GM21447 (cell line): ENCODE measurements around the gene PTK6.

ENCODE experiments used
- ATAC-seq: cut with Tn5 transposase; IDR thresholded peaks from one replicate; pipeline ENCODE4 v1.9.1; 2021; ENCODE audit not compliant: unreplicated experiment

PTK6 gene

DNA sequence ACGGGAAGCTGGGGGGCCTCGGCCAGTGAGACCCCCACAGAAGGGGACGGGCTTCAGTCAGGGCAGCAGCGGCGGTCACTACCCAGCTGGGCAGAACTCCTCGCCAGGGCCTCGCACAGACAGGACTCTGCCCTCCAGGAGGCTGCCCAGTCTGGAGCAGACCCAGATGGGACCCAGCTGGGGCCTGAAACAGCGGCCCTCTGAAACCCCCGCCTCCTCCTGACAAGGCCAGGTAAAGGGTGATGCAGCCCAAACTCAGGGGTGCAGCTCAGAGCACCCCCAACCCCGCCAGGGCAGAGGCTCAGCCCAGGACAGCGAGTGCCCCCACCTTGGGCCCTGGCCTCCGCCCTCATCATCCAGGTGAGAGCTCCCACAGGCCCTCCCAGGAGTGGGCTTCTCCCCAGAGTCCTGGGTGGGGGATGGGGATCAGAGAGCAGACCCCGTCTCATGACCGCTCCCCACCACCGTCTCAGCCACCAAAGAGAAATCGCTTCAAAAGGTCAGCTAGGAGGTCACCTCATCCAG lies 40.5 kb downstream of the PTK6 start:
- no peak for ATAC-seq

DNA sequence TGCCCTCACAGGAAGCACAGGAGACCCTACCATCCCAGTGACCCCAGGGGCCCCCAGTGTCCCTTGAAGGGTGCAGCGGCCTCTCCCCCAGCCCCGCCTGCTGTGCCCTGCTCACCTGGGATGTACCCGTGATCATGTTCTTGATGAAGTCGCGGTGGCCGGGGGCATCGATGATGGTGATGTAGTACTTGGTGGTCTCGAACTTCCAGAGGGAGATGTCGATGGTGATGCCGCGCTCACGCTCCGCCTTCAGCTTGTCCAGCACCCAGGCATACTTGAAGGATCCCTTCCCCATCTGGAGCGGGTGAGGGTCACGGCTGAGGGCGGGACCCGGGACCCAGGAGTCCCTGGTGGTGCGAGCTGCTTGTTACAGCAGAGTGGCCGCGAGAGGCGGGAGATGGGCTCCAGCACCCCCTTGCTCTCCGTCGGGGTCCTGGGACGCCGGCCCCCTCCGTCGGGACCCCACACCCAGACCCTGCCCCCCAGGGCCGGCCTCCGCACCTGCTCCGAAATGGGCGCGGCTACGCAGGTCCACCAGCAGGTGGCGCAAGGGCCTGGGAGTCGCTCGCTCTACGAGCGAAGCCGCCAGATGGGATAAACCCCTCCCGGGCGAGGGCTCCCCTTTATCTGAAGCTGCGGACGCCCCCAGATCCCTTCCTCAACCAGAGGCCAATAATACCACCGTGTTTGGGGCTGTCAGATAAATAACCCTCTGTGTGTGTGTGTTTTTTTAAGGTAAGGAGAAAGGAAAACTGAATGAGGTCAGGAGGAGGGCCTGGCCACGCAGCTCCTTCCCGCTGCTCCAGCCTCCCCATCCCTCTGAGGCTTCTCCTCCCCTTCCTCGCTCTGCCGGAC lies 41.2 kb downstream of the PTK6 start:
- no peak for ATAC-seq

DNA sequence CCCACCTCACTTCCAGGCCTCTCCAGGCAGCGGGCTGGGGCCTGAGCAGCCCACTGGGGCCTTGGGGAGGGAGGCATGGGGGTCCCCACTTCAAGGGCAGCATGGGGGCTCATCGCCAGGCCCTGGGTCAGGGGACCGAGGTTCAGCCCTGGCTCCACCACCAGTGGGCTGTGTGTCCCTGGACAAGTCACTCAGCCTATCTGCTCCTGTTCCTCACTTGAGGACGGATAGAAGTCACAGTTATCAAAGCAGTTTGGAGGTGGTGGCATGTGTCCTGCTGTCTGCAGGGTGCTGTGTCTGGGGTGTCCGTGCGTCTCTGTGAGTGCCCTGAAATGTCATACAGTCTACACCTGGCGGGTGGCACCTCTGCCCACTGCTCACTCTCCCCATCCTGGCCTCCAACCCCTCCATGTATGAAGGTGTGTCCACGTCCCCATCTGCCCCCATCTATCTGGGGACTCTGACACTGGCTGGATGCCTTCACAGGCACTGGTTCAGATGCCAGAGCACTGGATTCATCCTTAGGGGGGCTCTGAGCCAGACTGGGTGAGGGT lies 41.9 kb downstream of the PTK6 start:
- no peak for ATAC-seq

DNA sequence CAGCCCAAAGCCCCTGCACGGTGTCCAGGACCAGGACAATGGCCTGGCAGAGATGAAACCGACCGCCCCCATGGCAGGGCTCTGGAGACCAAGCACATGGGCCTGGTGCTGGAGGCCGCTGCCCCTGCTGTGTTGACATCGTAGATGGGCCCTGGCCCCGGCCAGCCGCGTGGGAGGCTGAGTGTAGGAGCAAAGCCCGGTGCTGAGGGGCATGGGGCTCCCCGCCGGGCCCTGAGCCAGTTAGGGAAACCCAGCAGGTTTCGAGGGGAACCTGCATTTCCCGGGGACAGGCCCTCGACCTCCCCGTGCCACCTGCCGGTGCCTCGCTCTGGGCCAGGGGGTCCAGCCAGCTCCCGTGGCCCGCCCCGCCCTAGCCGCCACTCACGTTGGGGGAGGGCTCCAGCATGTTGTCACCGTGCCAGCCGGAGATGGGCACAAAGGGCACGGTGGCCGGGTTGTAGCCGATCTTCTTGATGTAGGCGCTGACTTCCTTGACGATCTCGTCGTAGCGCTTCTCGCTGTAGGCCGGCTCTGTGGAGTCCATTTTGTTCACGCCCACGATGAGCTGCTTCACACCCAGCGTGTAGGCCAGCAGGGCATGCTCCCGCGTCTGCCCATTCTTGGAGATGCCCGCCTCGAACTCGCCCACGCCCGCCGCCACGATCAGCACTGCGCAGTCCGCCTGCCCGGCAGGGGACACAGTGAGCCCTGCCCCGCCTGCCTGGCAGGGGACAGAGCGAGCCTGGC lies 42.6 kb downstream of the PTK6 start:
- no peak for ATAC-seq

DNA sequence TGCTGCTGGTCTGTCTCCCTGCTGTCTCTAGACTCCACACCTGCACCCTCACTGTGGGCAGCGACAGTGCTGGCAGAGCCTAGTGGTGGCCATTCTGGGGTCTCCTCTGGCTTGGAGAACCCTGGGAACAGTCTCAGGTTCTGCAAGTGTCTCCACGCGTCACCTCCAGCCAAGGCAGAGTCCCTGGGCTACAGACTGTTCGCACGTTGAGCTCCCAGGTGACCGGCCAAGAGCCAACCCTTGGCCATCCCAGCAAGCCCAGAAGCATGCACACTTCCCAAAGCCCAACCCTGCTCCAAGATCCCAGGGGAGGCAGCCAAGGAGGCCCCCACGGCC lies 43.1 kb downstream of the PTK6 start:
- no peak for ATAC-seq

DNA sequence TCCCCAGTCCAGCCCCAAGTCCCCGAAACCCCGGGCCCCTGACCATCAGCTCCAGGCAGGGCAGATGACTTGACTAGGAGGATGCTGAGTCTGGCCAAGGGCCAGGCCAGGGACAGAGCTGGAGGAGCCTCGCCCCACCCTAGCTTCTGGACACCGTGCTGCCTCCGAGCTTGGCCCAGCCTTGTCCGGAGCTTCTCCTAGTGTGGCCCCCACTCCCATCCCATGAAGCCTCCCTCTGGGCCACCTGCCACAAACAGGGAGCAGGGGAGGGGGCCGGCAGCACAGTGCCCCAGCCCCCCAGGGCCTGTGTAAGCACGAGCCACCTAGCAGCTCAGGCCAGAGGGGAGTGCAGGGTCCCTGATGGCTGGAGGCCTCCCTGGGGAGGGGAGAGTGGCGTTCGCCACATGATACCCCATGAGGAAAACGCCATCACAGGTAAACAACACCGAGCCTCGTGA lies 43.6 kb downstream of the PTK6 start:
- no peak for ATAC-seq

DNA sequence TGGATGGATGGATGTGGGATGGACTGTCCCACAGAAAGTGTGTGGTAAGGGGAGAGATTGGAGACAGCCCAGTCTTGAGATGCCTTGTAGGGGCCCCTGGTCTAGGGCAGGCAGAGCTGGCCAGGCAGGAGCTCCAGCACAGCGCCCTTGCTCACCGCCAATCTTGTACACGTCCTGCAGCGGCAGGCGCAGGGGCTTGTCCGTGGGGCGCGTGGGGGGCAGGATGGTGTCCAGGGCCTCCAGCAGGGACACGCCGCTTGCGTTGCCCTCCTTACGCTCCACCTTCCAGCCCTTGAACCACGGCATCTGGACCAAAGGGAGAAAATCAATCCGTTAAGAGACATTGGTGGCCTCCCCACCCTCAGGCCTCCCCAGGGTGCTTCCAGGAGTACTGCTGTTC lies 44.2 kb downstream of the PTK6 start:
- ATAC-seq = no peak

DNA sequence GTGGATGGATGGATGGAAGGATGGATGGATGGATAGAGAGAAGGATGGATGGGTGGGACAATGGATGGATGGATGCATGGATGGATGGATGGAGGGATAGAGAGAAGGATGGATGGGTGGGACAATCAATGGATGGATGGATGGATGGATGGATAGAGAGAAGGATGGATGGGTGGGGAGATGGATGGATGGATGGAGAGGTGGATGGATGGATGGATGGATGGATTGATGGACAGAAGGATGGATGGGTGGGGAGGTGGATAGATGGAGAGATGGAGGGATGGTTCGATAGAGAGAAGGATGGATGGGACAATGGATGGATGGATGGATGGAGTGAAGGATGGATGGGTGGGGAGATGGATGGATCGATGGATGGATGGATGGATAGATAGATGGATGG lies 44.7 kb downstream of the PTK6 start:
- ATAC-seq = no peak

DNA sequence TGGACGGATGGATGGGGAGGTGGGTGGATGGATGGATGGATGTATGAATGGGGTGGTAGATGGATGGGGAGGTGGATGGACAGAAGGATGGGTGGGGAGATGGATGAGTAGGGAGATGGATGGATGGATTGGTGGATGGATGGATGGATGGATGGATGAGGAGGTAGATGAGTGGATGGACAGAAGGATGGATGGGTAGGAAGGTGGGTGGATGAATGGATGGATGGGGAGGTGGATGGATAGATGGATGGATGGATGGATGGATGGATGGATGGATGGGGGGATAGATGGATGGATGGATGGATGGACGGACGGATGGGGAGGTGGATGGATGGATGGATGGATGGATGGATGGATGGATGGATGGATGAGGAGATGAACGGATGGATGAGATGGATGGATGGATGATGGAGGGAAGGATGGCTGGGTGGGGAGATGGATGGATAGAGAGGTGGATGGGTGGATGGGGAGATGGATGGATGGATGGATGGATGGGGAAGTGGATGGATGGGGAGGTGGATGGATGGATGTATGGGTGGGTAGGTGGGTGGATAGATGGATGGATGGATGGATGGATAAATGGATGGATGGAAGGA lies 45.4 kb downstream of the PTK6 start:
- no peak for ATAC-seq

DNA sequence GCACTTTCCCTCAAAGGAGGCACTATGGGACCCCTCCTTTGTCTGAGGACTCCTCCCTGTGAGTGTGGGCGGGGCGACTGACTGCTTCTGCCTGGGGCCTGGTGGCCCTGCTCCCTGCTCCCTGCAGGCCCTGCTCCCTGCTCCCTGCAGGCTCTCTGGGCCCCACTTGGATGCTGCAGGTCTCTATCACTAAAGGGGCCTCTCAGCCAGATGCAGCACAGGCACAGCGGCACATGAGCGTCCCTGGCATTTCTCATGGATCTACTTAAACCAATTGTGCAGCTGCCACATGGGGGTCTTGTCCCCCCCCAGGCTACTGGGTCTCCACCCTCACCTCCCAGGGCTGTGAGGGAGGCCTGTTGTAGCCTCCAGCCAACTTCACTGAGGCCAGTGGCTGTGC lies 46.1 kb downstream of the PTK6 start:
- ATAC-seq = no peak

DNA sequence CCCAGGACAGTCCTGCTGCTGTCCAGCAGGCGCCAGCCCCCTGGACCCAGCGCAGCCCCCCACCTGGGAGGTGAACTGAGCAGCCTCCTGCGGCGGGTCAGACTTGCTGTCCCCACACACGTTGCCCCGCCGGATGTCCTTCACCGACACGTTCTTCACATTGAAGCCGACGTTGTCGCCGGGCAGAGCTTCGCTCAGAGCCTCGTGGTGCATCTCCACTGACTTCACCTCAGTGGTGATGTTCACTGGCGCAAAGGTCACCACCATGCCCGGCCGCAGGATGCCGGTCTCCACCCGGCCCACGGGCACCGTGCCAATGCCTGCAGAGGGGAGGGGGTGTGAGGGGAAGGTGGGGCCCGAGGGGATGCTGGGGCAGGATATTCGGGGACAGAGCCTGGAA lies 46.8 kb downstream of the PTK6 start:
- ATAC-seq = no peak

DNA sequence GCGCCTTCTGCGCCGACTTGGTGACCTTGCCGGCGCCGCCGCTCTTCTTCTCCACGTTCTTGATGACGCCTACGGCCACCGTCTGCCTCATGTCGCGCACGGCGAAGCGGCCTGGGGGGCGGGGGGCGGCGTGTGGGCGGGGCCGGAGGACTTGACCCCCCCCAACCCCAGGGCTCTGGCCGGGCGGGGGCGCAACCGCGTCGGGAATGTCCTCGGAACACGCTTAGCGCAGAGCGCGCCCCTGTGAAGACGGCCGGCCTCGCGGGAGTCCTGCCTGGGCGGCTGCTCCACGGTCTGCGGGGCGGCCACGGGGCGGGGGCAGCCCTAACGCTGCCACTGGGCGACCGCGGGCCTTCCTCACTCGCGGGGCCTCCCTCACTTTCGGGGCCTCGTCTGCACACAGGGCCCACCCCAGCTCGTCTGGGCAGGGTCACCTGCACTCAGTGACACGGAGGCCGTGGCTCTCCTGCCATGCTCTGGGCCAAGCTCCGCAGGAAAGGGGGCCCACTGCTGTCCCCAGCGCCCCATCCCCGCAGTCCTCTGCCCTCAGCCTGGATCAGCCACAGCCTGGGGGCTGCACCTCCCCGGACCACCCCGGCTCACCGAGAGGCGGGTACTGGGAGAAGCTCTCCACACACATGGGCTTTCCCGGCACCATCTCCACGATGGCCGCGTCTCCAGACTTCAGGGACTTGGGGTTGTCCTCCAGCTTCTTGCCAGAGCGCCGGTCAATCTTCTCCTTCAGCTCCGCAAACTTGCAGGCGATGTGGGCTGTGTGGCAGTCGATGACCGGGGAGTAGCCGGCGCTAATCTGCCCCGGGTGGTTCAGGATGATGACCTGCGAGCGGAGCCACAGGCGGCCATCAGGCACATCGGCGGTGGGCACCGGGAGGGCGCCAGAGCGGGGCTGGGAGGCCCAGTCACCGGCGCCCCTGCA lies 48.6 kb downstream of the PTK6 start:
- ATAC-seq = no peak

DNA sequence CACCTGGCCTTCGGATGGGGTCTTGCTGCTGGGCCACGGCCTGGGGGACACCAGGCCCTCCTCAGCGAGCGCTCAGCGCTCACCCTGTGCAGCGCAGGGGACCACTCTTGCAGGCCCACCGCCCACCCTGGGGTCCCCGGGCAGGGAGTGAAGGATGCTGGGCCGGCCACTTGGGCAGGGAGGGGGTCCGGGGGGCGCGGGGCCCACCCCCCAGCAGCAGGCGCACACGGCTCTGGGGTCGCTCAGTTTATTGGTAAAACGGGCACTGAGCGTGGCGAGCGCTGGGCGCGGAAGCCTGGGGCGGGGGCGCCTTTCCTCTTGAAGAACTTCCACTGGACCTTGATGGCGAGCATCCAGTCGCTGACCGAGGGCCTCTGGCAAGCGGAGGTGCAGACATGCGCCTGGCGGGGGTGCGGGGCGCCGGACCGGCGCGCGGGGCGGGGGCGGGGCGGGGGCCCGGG lies 49.4 kb downstream of the PTK6 start:
- ATAC-seq = no peak

DNA sequence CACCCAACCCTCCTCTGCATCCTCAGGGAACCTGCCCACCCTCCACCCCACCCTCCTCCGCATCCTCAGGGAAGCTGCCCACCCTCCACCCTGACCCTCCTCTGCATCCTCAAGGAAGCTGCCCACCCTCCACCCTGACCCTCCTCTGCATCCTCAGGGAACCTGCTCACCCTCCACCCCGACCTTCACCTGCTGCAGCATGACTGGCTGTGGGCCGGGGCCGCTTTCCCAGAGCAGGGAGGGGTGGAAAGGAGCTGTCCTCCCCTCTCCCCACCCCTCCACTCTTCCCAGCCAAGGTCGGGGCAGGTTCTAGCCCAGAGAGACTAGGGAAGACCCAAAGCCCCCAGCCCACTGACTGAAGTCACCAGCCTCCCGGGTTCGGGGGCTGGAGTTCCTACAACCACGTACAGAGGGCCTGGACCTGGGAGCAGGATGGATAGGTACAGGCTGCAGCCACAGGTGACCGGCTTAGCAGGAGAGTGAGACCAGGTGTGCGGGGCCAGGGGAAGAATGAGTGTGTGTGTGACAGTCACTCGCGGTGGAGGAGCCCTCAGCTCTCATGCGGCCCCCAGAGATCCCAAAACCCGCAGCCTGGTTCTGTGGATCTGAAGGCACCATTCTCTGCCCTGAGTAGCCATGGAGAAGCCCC lies 49.9 kb downstream of the PTK6 start:
- no peak for ATAC-seq

DNA sequence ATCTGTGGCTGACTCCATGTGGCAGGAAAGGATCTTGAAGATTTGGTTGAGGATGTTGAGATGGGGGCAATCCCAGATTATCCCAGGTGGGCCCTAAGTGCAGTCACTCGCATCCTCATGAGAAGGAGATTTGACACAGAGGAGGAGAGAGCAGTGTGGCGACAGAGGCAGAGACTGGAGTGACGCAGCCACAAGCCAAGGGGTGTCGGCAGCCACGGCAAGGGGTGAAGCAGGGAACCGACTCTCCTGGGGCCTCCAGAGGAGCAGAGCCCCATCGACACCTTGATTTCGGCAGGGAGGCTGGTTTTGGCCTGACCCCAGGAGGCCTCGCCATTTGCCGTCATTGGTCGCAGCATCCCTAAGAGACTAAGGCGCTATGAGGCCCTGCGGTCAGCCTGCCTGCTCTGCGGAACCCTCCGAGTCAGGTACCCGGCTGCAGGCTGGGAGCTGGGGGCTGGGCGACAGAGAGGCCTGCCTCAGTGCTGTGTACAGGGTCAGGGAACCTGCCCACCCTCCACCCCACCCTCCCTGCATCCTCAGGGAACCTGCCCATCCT lies 50.8 kb downstream of the PTK6 start:
- no peak for ATAC-seq

DNA sequence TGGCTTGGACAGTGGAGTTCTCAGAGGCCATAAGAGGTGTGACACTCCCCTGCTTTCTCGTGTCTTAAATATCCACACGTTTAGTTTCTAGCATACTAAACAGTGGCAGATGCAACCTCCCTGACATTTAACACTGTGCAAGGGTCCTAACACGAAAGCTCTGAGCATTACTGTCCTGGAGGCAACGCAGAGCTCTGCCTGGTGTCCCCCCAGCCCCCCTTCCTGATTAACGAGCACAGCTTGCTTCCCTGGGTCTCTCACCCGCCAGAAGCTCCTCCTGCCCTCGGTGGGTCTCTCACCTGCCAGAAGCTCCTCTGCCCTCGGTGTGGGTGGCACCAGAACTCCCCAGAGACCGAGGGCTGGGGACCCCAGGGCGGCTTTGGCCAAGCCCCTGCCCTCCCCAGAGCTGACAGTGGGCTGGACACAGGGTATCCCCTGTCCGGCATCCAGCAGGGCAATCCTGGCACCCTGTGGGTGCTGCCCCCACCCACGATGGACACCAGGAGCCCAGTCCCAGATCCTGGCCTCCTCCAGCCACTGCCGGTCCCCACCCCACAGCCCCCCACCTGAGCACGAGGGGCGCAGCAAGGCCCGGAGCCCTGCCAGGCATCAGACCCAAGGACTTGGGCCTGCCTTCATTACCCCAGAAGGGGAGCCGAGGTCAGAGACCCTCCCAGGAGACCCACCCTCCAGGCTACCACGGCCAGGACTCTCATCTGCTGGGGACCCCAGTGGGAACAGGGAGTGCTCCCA lies 52.3 kb downstream of the PTK6 start:
- ATAC-seq = no peak

DNA sequence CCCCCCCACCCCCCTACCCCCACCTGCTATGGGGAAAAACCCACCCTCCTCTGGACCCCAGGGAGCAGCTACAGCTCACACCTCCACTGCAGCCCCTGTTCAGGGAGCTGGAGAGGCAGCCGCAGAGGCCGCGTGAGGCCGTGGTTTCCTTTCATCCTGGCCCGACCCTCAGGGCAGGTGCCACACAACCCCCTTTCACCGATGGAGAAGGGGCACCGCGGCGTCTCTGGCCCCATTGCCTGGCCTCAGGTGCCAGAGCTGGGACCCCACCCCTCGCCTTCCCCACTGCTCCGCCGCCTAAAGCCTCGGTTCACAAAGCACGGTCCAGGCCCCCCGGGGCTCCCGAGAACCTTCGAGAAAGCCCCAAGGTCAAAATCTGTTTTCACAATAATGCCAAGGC lies 52.9 kb downstream of the PTK6 start:
- no peak for ATAC-seq

DNA sequence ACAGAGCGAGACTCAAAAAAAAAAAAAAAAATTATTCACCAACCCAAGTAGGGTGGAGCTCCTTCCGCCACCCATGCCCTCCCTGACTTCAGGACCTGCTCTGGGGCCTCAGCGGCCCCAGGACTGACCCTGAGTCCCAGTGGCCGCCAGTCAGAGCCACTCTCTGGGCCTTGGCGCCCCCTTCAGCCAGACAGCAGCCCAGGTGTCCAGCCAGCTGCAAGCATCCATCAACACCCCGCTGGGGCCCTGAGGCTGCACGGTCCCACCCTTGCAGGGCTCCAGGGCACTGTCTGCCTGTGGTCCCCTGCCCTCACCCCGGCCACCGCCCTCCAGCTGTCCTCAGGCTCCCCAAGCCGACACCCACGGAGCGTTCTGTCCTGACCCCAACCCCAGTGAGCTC lies 53.3 kb downstream of the PTK6 start:
- ATAC-seq = no peak
